ENCODE results near the gene PRELP.

Gene PRELP

DNA sequence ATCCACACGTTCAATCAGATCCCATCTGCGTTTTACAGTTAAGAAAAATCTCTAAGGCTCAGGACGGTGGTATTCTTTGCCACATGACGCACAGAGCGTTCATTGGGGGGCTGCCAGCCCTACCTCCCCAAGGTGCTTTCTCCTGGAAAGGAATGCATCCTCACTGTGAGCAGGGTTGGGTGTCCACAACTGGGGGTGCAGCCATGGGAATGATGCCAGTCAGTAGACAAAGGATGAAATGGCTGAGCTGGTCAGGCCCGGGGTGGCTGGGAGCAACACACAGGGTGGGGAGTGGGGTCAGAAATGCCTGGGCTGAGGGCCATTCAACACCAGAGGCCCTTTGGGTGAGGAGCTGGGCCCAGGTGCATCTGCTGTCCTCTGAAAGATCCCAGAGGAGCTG, 44.3 kb downstream of the PRELP start:
- Histone ChIP-seq H3K4me2 (ENCODE audit: low read depth, low read length) (no peak overlapping the region), H3F3A (ENCODE audit: insufficient read depth, low read length) (no peaks in the 10 kb centered on the region), H3K9ac (ENCODE audit: low read length) (no peak overlapping the region), H3K27ac (ENCODE audit: low read length) (no peak overlapping the region), H3K9me3 (replicated peaks; ENCODE audit: insufficient read depth, low read length) (no peaks in the 10 kb centered on the region), H3K9me2 (replicated peaks; ENCODE audit: insufficient read depth, low read length) (no peaks in the 10 kb centered on the region), H3K4me1 (ENCODE audit: low read length) (no peaks in the 10 kb centered on the region), H3K27me3 (replicated peaks; ENCODE audit: insufficient read depth, low read length) (no peaks in the 10 kb centered on the region), H3K79me2 (ENCODE audit: low read length) (no peaks in the 10 kb centered on the region), H2AFZ (ENCODE audit: low read length) (no peak overlapping the region), H4K20me1 (ENCODE audit: insufficient read depth, low read length) (no peaks in the 10 kb centered on the region), H3K36me3 (replicated peaks; ENCODE audit: insufficient read depth, low read length) (no peaks in the 10 kb centered on the region), H3K4me3 (ENCODE audit: low read length) (no peak overlapping the region)
- no peak for TF ChIP-seq EZH2 (optimal IDR thresholded peaks at IDR 0.05; ENCODE audit: low read depth, low read length)
- TF ChIP-seq, protein P1, sequence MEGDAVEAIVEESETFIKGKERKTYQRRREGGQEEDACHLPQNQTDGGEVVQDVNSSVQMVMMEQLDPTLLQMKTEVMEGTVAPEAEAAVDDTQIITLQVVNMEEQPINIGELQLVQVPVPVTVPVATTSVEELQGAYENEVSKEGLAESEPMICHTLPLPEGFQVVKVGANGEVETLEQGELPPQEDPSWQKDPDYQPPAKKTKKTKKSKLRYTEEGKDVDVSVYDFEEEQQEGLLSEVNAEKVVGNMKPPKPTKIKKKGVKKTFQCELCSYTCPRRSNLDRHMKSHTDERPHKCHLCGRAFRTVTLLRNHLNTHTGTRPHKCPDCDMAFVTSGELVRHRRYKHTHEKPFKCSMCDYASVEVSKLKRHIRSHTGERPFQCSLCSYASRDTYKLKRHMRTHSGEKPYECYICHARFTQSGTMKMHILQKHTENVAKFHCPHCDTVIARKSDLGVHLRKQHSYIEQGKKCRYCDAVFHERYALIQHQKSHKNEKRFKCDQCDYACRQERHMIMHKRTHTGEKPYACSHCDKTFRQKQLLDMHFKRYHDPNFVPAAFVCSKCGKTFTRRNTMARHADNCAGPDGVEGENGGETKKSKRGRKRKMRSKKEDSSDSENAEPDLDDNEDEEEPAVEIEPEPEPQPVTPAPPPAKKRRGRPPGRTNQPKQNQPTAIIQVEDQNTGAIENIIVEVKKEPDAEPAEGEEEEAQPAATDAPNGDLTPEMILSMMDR (IDR thresholded peaks at IDR 0.05; ENCODE audit: low read length) = no peak
- no peak for TF ChIP-seq EZH2phosphoT487 (IDR thresholded peaks at IDR 0.05; ENCODE audit: low read length)
- no peak for DNase-seq

DNA sequence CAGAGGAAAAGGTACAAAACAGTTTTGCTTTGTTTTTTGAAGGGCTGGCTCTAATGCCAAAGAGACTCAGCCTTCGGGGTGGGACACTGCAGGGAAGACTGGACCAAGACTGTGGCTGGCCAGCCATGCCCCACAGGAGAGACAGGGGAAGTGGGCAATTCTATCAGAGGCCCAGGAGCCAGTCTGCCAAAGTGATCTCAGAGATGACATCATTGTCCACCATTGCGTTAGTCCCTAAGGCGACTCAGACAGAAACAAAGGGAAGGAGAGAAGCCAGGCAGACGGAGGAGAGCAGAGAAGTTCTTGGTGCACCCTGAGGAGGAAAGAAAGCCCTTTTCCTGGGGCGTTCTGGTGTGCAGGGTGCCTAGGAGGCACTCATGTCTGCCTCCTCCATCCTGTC, 44.7 kb downstream of the PRELP start:
- H3F3A ChIP-seq (ENCODE audit: insufficient read depth, low read length) = no peaks in the 10 kb centered on the region
- H3K27ac ChIP-seq (ENCODE audit: low read length) = no peak overlapping the region
- H3K9me3 ChIP-seq (replicated peaks; ENCODE audit: insufficient read depth, low read length) = no peaks in the 10 kb centered on the region
- no peaks in the 10 kb centered on the region for H3K79me2 ChIP-seq (ENCODE audit: low read length)
- H3K4me2 ChIP-seq (ENCODE audit: low read depth, low read length) = no peak overlapping the region
- no peaks in the 10 kb centered on the region for H3K27me3 ChIP-seq (replicated peaks; ENCODE audit: insufficient read depth, low read length)
- no peak overlapping the region for H2AFZ ChIP-seq (ENCODE audit: low read length)
- H3K4me3 ChIP-seq (ENCODE audit: low read length) = no peak overlapping the region
- no peak overlapping the region for H3K9ac ChIP-seq (ENCODE audit: low read length)
- no peaks in the 10 kb centered on the region for H3K4me1 ChIP-seq (ENCODE audit: low read length)
- TF ChIP-seq EZH2phosphoT487 (IDR thresholded peaks at IDR 0.05; ENCODE audit: low read length) = no peak
- no peak for TF ChIP-seq EZH2 (optimal IDR thresholded peaks at IDR 0.05; ENCODE audit: low read depth, low read length)
- TF ChIP-seq, protein P1 (IDR thresholded peaks at IDR 0.05; ENCODE audit: low read length) = no peak
- H3K36me3 ChIP-seq (replicated peaks; ENCODE audit: insufficient read depth, low read length) = no peaks in the 10 kb centered on the region
- H3K9me2 ChIP-seq (replicated peaks; ENCODE audit: insufficient read depth, low read length) = no peaks in the 10 kb centered on the region
- DNase-seq = no peak
- no peaks in the 10 kb centered on the region for H4K20me1 ChIP-seq (ENCODE audit: insufficient read depth, low read length)

DNA sequence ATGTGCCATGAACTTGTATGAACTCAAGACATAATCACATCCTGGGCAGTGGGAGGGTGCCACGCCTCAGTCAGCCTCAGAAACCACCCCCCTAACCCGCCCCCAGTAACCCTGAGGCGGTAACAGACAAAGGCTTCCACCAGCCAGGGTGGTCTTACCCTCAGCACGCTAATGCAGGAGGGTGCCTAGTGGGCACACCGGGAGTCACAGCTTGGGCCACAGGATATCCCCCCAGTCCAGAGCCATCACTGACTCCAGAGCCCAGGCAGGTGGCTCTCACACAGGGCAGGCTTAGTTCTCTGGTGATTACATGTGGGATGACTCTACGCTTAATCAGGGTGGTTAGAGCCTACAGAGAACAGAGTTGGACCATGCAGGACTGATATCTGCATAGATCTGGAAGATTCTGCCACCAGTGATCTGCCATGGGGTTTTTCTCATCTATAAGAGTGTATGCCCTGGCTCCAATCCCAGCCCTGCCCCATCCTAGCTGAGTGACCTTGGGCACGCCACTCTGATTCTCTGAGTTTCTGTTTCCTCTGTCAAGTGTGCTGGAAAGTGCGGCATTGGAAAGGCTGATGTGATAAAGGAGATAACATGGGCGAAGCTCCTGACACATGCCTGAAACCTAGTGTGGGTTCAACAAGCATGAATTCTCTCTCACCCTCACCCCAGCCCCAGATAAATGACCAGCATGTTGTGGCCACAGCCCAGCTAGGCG, 45.6 kb downstream of the PRELP start:
- Histone ChIP-seq H3K4me1 (ENCODE audit: low read length) (no peaks in the 10 kb centered on the region), H3K79me2 (ENCODE audit: low read length) (no peaks in the 10 kb centered on the region), H3K4me3 (ENCODE audit: low read length) (no peak overlapping the region), H3K27me3 (replicated peaks; ENCODE audit: insufficient read depth, low read length) (no peaks in the 10 kb centered on the region), H4K20me1 (ENCODE audit: insufficient read depth, low read length) (no peaks in the 10 kb centered on the region), H3K9me3 (replicated peaks; ENCODE audit: insufficient read depth, low read length) (no peaks in the 10 kb centered on the region), H3K9ac (ENCODE audit: low read length) (no peak overlapping the region), H3K4me2 (ENCODE audit: low read depth, low read length) (no peak overlapping the region), H3K36me3 (replicated peaks; ENCODE audit: insufficient read depth, low read length) (no peaks in the 10 kb centered on the region), H3K9me2 (replicated peaks; ENCODE audit: insufficient read depth, low read length) (no peaks in the 10 kb centered on the region), H3F3A (ENCODE audit: insufficient read depth, low read length) (no peaks in the 10 kb centered on the region), H2AFZ (ENCODE audit: low read length) (no peak overlapping the region), H3K27ac (ENCODE audit: low read length) (no peak overlapping the region)
- no peak for DNase-seq
- TF ChIP-seq EZH2 (optimal IDR thresholded peaks at IDR 0.05; ENCODE audit: low read depth, low read length) (no peak), EZH2phosphoT487 (IDR thresholded peaks at IDR 0.05; ENCODE audit: low read length) (no peak)
- TF ChIP-seq, protein P1 (IDR thresholded peaks at IDR 0.05; ENCODE audit: low read length) = no peak
